TTC549 (cell line): ENCODE results near the gene FXYD6.
"Not testable (repeated sequence)": the region's sequence is repeated elsewhere in the genome, so short reads cannot be mapped to it uniquely, and the experiment has no call there.

Experiments
- FAIRE-seq: peaks from 2 replicates; lab custom pipeline; 2012; peaks lifted over from hg19 to GRCh38; lab: Jason Lieb, UNC

Gene FXYD6, protein sequence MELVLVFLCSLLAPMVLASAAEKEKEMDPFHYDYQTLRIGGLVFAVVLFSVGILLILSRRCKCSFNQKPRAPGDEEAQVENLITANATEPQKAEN

DNA sequence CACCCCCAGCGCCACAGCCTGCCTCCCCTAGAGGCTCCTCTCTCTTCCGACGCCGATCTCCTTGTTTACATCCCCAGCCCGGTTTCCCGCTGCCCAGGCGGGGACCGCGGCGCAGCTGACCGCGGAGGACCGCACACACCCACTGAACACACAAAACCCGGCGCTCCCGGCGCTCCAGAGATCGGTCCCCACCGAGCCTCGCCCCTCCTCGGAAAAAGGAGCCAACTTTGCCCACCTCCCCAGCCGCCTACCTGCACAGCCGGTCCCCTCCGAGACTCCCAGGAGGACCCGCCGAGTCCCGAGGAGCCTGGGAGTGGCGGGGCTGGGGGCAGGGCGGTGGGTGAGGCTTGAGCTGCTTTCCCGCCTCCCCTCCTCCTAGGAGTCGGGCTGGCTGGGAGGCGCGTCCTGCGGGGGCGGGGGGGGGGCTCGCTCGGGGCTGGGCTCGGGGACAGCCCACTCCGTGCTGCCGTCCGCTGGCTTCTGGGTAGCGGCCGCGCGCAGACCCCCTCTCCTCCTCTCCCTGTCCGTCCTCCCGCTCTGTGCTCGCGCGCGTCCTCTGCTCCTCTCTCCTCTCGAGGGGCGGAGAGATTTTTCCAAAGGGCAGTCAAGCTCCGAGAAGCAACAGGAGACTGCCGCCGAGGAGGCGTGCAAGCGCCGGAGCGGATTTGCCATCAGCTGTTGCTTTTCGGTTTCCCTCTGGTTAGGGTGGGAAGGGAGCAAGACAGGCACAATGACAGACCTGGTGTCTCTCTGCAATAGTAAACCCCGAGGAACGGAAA is at the start of gene FXYD6:
FXYD6 (minus strand) TSS at position 318 of the 779 bp plus-strand sequence. CDS start 33,882 bp downstream, outside the sequence.
- no peak for FAIRE-seq

DNA sequence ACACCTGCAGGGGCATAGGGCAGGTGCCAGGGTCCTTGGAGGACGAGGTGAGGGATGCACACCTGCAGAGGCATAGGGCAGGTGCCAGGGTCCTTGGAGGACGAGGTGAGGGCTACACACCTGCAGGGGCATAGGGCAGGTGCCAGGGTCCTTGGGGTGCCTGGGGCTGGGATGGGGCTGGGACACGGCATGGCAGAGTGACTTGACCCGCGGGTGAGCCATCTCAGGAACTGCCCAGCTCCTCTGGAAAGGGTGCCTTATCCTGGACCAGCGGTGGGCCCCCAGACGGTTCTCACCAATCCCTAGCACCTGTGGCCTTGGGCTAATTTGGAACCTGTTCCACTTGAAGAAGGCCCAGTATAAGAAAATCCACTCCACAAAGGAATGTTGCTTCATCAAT is 49.7 kb upstream of the FXYD6 start:
- not testable (repeated sequence) for FAIRE-seq

DNA sequence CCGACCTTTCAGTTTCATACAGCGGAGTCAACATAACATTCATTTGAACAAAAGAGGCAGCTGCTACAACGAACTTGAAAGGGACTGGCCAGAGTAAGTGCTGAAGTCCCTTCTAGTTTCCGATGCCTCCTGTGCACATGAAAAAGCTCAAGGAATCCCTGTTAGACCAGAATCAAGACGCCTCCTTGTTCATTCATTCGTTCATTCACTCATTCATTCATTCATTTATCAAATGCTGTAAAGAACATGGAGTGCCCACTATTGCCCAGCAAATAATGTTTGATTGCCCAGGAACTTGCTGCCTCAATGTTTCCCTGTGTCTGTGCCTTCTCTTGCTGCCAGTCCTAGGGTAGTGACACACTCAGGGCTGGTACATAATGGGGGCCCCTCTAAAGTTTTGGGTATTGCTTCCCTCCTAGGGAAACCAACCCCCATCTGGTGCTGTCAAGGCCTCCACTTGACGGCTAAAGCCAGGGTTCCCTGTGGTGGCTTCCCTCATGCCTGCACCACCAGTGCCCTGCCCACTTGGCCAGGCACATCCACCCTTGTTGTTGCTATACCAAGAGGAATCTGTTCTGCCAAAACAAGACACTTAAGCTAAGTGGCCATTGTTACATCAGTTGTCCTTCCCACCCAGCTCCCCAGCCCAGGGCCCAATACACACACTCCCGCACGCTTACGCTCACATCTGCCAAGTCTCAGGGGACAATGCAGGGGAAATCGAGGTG is 48.9 kb upstream of the FXYD6 start:
- no peak for FAIRE-seq

DNA sequence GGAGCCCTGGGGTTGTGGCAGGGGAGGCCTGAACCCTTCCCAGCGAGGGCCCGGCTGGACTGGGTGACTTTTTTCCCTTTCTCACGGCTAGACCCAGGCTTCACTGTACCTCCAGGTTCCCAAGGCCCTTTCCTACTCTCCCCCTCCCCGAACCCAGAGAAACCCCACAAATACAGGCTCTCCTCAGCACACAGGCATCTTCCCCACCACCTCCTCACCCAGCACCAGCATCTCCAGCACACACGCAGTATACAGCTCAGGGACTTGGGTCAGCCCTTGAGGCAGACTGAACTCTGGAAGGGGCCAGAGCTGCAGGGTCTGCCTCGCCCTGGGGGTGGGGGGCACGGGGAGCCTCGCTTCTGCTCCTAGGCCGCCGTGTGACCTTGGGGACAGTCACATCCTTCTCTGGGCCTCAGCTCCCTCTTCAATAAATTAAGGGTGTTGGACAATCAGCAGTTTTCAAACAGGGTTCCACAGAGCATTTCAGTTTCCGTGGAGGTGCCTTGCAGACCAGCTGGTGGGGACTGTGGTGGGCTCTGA is 48.2 kb upstream of the FXYD6 start:
- no peak for FAIRE-seq

DNA sequence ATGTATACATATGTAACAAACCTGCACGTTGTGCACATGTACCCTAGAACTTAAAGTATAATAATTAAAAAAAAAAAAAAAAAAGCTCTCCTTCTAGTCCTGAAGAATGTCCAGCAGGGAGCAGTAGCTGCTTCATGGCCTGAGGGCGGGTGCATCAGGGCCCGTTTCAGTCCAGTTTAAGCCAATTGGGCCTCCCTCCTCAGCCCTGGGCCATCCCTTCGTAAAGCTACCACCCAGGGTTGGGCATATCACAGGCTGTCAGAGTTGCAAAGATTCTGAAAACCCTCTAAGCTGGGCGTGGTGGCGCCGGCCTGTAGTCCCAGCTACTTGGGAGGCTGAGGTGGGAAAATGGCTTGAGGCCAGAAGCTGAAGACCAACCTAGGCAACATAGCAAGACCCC is 47.3 kb upstream of the FXYD6 start:
- no peak for FAIRE-seq

DNA sequence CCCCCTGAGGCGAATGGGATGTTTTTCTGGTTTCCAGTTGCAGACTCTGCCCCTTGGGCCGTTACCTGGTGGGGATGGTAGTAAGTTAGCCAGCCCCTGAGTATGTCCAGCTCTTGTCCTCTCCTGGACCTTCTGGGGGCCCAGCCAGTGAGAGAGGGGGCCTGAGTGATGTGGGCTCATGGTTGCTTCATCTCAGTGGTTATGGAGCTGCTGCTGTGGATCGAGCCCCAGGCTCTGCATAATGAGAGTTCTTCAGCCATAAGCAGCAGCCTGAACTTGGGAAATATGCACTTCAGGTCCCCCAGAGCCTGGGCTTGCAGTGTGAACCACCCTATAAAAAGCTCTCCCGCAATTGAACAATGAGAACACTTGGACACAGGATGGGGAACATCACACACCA is 46.8 kb upstream of the FXYD6 start:
- no peak for FAIRE-seq

DNA sequence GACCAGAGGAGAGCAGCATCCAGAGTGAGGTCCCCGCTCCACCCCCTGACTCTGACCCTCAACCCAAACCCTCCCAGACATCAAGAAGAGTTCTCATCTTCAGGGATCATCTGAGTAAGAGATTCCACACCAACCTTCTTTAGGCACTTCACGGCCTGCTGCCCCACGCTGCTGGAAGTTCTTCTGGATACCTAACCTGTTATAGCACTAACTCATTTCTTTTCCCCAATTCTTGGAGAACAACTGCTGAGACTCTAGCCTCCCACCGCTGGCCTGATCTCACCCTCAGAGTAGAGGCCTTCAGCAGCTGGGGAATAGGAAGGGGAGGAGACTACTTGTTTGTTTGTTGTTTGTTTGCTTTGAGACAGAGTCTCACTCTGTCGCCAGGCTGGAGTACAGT is 45.4 kb upstream of the FXYD6 start:
- no peak for FAIRE-seq

DNA sequence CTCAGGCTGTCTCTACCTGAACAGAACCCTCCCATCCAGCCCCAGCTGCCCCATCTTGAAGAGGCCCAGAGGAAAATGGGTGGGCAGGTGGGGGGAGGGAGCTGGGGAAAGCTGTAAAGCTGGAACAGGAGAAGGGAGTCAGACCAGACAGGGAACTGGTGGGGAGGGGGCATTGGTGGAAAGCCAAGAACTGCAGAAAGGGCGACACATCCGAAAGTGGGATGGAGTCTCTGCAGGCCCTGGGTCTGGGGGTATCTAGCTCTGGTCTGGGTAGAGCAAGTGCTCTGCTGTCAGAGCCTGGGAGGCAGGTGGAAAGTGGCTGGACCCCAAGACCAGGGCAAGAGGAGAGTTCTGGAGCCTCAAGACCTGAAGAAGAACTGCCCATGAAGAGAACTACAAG is 45.0 kb upstream of the FXYD6 start:
- FAIRE-seq, result no peak

DNA sequence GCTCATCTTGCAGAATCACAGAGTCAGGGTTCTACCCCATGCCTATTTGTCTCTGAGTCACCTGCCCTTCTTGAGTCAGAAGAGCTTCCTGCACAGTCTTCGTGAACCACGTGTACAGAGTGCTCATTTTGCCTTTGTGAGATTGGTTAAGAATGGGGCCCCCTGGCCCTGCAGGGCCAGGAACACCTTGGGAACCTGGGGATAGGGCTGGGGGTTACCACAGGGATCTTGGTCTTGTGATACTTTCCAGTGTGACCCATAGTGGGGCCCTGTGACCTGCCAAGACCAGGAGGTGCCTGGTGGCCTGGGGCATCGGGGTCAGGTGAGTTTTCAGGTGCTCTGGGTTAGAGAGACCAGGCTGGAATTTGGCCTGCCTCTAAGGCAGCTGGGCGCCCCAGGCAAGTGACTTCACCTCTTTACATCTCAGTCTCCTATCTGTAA is 43.3 kb upstream of the FXYD6 start:
- FAIRE-seq, result no peak

DNA sequence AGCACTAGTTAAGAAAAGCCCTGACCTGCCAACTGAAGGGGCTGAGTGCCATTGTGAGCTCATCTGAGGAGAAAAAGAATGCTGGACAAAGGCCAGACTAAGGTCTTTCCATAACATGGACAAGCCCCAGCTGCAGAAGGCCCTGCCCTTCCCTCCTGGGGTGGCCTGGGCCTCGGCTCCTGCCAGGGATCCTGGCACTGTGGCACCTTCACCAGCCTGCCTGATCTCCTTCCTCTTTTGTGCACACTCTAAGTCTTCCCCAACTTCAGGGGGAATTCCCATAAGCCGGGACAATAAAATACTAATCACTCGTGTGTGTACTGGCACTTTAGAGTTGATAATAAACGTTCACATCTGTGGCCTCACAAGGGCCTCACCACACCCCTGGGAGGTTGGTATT is 42.9 kb upstream of the FXYD6 start:
- no peak for FAIRE-seq

DNA sequence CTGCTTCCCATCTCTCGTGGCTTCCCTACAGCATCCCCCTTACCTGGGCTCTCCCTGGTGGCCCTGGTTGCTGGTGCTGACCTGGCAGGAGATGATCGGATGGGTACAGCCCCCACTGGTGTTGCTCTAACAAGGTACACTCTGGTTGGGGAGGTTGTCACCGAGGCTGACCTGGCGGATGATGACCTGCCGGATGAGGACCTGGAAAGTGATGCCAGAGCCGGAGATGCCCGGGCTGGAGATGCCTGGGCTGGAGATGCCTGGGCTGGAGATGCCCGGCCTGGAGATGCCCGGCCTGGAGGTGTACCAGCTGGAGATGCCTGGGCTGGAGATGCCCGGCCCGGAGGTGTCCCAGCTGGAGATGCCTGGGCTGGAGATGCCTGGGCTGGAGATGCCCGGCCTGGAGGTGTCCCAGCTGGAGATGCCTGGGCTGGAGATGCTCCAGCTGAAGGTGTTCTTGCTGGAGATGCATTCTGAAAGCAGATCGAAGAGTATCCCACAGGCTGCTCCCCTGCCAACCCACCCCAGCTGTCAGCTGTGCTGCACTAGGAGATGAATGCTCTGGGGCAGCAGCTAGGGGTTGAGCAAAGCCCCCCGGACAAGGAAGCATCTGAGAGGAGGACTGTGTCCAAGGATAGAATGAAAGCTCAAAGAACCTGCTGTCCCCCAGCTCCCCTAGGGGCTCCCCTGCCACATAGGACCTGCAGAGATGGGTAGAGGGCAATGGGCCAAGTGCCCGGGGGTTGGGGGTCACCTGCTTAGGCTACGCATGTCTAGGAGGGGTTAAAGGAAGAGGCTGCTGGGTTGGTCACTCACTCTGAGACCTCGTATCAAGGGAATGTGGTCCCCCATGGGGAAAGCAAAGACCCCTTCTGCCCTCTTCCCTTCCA is 42.2 kb upstream of the FXYD6 start:
- FAIRE-seq, result no peak

DNA sequence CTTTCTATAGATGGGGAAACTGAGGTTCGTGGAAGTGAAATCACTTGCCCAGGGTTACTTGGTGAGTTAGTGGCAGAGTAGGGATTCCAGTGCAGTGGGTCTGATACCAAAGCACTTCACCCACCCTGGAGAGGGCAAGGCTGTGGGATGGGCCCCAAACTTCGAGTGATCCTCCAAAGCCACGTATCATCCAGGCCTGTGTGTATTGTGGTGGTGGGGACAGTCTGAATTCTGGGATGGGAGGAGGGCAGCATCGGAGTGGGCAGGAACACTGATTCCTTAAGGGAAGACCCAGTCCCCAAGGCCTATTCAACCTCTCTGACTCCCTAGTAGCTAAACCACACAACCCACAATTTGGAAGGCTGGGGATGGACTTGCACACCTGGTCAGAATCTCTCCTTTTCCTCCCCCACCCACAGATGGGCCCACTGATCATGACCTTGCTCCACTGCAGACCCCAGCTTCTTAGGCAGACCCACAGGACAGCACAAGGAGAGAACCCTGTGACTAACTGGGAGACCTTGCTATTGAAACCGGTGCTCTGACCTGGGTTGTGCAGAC is 41.2 kb upstream of the FXYD6 start:
- no peak for FAIRE-seq

DNA sequence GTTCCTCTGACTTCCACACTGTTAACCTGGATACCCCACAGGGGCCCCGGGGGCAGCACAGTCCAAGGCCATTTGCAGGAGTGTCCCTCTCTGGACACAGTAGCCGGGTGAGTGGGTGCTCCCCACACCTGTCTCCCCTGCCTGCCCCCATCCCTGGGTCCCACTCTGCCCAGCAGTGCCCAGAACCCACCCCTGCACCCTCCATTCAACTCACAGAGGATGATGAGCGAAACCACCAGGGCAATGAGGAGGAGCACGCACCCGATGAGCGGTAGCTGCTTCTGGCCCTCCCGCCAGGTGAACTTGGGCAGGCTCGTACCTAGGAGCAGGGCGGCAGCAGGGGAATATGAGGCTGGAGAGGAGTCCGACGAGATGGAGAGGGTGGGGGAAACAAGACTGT is 40.5 kb upstream of the FXYD6 start:
- no peak for FAIRE-seq

DNA sequence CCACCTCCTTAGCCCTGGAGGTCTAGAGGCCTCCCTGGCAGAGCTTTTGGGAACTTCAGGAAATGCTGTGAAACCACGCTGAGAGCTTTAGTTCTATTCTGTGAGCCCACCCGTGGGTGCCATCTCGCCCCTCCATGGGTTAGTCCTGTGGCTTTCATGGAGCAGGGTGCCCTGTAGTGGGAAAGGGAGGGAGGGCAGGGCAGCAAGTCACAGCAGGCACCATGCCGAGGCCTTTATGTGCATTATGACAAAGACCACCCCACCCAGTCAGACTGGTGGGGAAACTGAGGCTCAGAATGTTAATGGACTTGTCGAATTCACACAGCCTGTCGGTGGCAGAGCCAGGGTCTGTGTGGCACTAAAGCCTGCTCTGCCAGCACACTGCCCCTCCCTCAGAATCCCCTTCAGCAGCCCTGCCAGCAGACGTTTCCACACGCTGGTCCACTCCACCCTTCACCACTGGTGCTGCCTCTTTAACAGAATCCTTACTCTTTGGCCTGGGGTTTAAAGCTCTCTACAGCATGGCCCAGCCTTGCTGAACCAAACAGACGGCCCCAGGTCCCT is 39.3 kb upstream of the FXYD6 start:
- no peak for FAIRE-seq

DNA sequence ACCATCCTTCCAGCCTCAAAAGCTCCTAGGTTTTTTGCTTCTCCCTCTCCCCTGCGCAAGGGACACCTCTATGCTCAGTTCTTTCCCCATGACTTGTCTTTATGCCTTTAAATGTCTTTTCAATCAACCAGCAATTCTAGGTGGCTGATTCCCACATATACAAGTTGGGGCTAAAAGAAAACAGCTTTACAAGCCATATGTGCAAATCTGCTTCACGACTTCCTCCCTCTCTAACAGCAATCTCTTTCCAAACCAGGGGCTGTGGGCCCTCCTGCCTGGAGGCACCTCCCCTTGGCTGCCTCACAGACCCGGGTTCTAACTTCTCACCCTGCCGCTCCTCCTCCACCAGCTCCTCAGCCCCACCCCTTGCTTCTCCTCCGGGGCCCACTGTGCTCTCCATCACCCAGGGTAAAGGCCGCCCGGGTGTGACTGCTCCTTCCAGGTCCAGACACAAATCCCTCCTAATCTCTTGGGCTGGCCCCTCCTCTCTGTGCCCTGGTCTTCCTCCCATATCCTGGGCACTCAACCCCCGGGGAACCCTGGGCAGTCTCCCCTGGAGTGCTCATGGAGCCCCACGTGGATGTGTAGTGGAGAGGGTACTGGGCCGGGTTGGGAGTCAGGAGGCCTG is 38.6 kb upstream of the FXYD6 start:
- no peak for FAIRE-seq

DNA sequence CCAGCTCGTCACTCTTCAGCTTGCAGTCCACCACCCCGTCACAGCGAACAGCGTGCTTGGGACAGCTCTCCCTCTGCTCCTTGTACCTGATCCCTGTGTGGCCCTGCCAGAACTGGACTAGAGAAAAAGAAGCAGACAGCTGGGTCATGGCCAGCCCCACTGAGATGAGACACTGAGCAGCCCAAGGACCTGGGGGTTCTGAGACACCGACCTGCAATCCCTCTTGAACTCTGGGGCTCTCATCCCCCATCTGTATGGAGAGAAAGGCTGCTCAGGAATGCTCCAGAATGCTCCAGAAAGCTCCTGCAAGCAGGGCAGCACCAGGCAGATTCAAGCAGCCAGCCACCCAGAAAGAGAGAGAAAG is 37.9 kb upstream of the FXYD6 start:
- FAIRE-seq, result no peak

DNA sequence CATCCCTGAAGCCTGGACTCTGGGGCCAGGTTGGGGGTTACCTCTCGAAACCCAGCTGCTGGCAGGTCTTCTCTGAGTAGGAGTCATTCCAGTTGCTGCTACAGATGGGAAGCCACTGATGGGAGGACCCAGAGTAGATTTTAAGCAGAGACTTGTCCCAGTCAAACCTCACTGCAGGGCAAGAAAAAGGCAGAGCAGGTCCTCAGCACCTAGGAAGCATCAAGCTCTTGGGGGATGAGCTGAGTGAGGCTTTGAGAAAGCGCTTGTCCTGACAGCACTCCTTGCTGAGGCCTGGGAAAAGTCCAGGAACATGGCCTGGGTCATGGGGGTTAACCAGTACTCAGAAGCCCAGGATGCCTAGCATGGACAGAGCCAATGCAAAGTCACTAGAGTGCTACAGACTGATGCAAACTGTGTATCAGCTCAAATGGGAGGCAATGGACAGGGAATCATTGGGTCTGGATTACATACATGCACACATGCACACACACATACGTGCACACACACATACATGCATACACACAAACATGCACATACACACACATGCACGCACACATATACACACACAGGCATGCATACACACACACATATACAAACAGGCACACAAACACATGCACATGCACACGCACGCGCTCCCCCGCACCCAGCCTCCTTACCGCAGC is 37.4 kb upstream of the FXYD6 start:
- FAIRE-seq, result no peak

DNA sequence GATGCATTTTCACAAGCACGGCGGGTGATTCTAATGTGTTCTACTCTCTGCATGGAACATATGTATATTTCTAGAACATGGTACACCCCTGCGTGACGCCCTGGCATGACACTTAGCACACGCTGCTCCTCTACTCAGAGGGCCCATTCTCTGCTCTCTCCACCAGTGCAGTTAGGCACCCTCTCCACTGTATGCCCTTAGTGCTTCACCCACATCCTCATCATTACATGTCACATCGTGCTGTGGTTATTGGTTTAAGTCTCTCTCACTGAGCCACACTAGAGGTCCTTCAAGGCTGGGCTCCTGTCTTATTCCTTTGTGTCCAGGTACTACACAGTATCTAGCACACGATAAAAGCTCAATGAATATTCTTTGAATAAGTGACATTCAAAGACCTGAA is 36.0 kb upstream of the FXYD6 start:
- no peak for FAIRE-seq

DNA sequence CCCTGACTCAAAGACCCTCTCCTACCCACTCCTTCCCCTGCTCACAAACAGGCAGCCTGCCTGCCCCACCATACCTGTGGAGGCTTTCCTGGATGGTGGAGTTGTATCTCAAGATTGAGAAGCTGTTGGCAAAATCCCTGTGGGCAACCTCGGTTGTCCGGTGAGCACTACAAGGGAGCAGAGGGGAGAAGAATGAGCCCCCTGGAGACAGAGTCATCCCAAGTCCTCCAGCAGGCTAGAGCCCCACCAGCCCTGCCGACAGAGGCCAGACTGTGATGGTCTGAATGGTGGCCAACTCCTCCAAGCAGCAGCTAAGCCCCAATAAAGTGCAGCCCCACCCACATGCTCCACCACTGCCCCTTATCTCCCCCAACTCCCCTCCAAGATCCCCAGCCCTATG is 35.2 kb upstream of the FXYD6 start:
- FAIRE-seq, result no peak

DNA sequence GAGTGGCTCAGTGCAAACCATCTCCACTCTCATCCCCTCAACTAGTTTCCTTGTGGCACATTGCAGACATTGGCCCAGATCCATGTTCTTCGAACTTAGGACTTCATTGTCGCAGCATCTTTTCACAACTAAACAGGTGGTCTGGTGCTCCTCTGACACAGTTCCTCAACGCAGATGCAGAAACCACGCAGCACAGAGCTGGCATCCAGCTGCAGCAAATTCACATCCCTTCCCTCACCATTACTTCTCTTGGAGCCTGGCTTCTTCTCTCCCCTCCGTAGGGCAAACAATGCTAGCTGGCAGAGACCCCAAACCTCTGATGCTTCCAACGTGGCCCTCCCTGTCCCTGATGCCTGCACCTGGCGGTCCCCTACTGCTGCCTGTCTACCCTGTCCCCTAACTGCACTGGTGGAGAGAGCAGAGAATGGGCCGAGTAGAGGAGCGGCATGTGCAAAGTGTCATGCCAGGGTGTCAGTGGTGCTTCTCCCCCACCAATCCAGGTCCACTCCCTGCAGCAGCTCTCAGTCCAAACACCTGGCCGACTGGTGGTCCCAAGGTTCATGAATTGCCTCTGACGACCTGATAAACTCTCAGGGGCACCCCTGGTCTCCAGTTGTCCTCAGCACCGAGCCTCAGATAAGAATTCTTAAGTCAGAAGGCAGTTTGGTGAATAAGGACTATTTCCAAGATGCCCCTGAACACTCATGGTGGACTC is 34.6 kb upstream of the FXYD6 start:
- FAIRE-seq, result no peak
